ENCODE measurements around the gene ARMH1. TPM values are rescaled to one million over a fixed set of nuclear protein-coding genes. Genes with fewer than 3 reads are reported as not detected.

Gene ARMH1
- total RNA-seq, 4 donors from 2014 or later = 0.26 to 0.75 (median 0.54) TPM

- H3K9me3 ChIP-seq = no peaks in the 10 kb centered on the region
- intact Hi-C loops (cut with DNase I) = loop anchor here (10.0 kb wide), 1 partner anchor 445 kb away; the partner anchor contains the start of gene DMAP1
- TF ChIP-seq POLR2AphosphoS5 (IDR thresholded peaks at IDR 0.05) (no peak), EP300 (IDR thresholded peaks at IDR 0.05) (no peak), CTCF (IDR thresholded peaks at IDR 0.05) (no peak), POLR2A (IDR thresholded peaks at IDR 0.05; ENCODE audit: low read depth) (no peak)
- no peak overlapping the region for H3K4me3 ChIP-seq
- H3K27me3 ChIP-seq = no peaks in the 10 kb centered on the region
- DNase-seq (ENCODE audit: extremely low spot score) = no peak
- 91% methylated on average over 4 of the region's 4 CpGs for WGBS
- peaks cover 2 to 14% (median 10%) of the 10 kb centered on the region in 4 donors for H3K36me3 ChIP-seq
- H3K27ac ChIP-seq (replicated peaks in 1 of 4) = peak overlapping the region in 1 of 4 donors; percentile 42
- peaks cover 6 to 9% (median 8%) of the 10 kb centered on the region in 4 donors for H3K4me1 ChIP-seq
Measured at GRCh38 chr1:44659566-44659965, 14.9 kb upstream of the ARMH1 start.

GRCh38 chr1:44660176-44660575 is 14.3 kb upstream of the ARMH1 start:
- Histone ChIP-seq H3K4me1 (peaks cover 6 to 9% (median 8%) of the 10 kb centered on the region in 4 donors), H3K9me3 (no peaks in the 10 kb centered on the region), H3K36me3 (peaks cover 0 to 8% (median 5%) of the 10 kb centered on the region in 4 donors), H3K4me3 (no peak overlapping the region), H3K27me3 (no peaks in the 10 kb centered on the region), H3K27ac (replicated peaks in 1 of 4) (peak overlapping the region in 1 of 4 donors; percentile 42)
- intact Hi-C loops (cut with DNase I) = no loop called here
- TF ChIP-seq EP300 (IDR thresholded peaks at IDR 0.05) (no peak), POLR2AphosphoS5 (IDR thresholded peaks at IDR 0.05) (peak in 1 of 2 donors; percentile 50), CTCF (IDR thresholded peaks at IDR 0.05) (no peak)
- DNase-seq (ENCODE audit: extremely low spot score) = no peak
- WGBS = 58% methylated on average over 3 of the region's 9 CpGs

GRCh38 chr1:44661781-44662682 is 12.5 kb upstream of the ARMH1 start:
- WGBS = 79% methylated on average over 15 of the region's 15 CpGs

GRCh38 chr1:44662683-44663030 is 11.9 kb upstream of the ARMH1 start:
- H3K9me3 ChIP-seq = no peaks in the 10 kb centered on the region
- no peak overlapping the region for H3K27ac ChIP-seq (replicated peaks in 1 of 4)
- peaks cover 6 to 9% (median 8%) of the 10 kb centered on the region in 4 donors for H3K4me1 ChIP-seq
- intact Hi-C loops (cut with DNase I) = no loop called here
- 83% methylated on average over 5 of the region's 5 CpGs for WGBS
- H3K27me3 ChIP-seq = no peaks in the 10 kb centered on the region
- no peak for TF ChIP-seq EP300 (IDR thresholded peaks at IDR 0.05)
- TF ChIP-seq POLR2AphosphoS5 (IDR thresholded peaks at IDR 0.05) = no peak
- TF ChIP-seq CTCF (IDR thresholded peaks at IDR 0.05) = no peak
- TF ChIP-seq POLR2A (IDR thresholded peaks at IDR 0.05; ENCODE audit: low read depth) = no peak
- H3K4me3 ChIP-seq = no peak overlapping the region
- no peak for DNase-seq (ENCODE audit: extremely low spot score)
- peaks cover 0 to 8% (median 3%) of the 10 kb centered on the region in 4 donors for H3K36me3 ChIP-seq

More at GRCh38 chr1:44661781-44662682, 12.5 kb upstream of the ARMH1 start:
- Histone ChIP-seq H3K4me1 (peaks cover 6 to 9% (median 8%) of the 10 kb centered on the region in 4 donors), H3K36me3 (peaks cover 0 to 8% (median 3%) of the 10 kb centered on the region in 4 donors), H3K27ac (replicated peaks in 1 of 4) (no peak overlapping the region), H3K27me3 (no peaks in the 10 kb centered on the region), H3K4me3 (no peak overlapping the region), H3K9me3 (no peaks in the 10 kb centered on the region)
- no peak for DNase-seq (ENCODE audit: extremely low spot score)
- intact Hi-C loops (cut with DNase I) = no loop called here
- TF ChIP-seq EP300 (IDR thresholded peaks at IDR 0.05) (no peak), POLR2A (IDR thresholded peaks at IDR 0.05; ENCODE audit: low read depth) (no peak), POLR2AphosphoS5 (IDR thresholded peaks at IDR 0.05) (no peak), CTCF (IDR thresholded peaks at IDR 0.05) (no peak)
